HEK293 (cell line): Measurements from ENCODE around the gene SRGAP2C.
A peak's percentile ranks its signal among the peaks of the same experiment; 100 is the strongest.
"Not testable (repeated sequence)": the region's sequence is repeated elsewhere in the genome, so short reads cannot be mapped to it uniquely, and the experiment has no call there.

Experiments used
- CTCF ChIA-PET: fragments of 350-600 bp; formaldehyde crosslinking; extraction: SDS; loops from one replicate; lab custom pipeline; 2021; ENCODE audit warnings: antibody characterized with exemption; lab: Yijun Ruan, JAX
- POLR2A ChIA-PET: fragments of 300-600 bp; formaldehyde crosslinking; extraction: SDS; loops from one replicate; lab custom pipeline; 2020; ENCODE audit warnings: antibody characterized with exemption, inconsistent platforms; lab: Yijun Ruan, JAX
- H3K27ac ChIP-seq: fragments of 200-500 bp; sonication (Bioruptor generic); 2 replicates; pipeline ENCODE4 v1.5.1; 2014; ENCODE audit warnings: low read depth, low read length, control low read depth, inconsistent platforms; ENCODE audit errors: extremely low read depth
- H3K36me3 ChIP-seq, 2 experiments: fragments of 200-500 bp in 1 of 2; sonication (Bioruptor generic) in 1 of 2; 1 replicate in 1 of 2; 2 replicates in 1 of 2; pipeline ENCODE4 v1.5.1; 2014 to 2017; ENCODE audit warnings: inconsistent platforms in 2 of 2, low read length in 2 of 2; ENCODE audit not compliant: control insufficient read depth in 2 of 2, insufficient read depth in 1 of 2
- H3K4me1 ChIP-seq: fragments of 200-500 bp; sonication (Bioruptor generic); 2 replicates; pipeline ENCODE4 v1.5.1; 2014; ENCODE audit warnings: mild to moderate bottlenecking, low read length, inconsistent platforms; ENCODE audit not compliant: control insufficient read depth, insufficient read depth
- H3K4me3 ChIP-seq: 2 replicates; pipeline ENCODE4 v1.5.1; 2011; ENCODE audit warnings: low read depth, mild to moderate bottlenecking, control low read depth, low read length, moderate library complexity
- H3K9me3 ChIP-seq: fragments of 200-500 bp; sonication (Bioruptor generic); 2 replicates; pipeline ENCODE4 v1.5.1; 2014; ENCODE audit warnings: low read depth, low read length, inconsistent platforms; ENCODE audit not compliant: control insufficient read depth, insufficient read depth
- TF ChIP-seq, protein P1 (sequence below): fragments of 450-650 bp; formaldehyde crosslinking; IDR thresholded peaks from 2 replicates; pipeline ENCODE4 v1.5.1; 2016; ENCODE audit warnings: missing biosample characterization, missing genetic modification characterization

The SRGAP2C gene

DNA sequence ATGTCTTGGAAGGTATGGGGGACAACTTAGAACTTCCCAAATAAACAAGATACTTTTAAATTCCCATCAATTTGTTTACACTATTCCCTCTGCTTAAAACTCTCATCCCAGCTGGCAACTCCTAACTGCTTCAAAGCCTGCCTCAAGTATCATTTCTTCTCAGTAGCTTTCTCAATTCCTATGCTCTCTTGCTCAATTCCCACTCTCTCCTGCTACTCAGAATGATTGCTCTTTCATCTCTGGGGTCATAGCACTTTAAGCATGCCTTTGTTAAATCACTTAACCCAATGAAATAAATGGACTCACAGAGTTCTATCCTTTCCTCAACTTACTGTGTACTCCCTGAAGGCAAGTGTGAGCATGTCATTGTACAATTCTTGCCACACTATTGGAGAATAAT lies 19.5 kb upstream of the SRGAP2C start:
- H3K9me3 ChIP-seq, CTCF ChIA-PET, H3K36me3 ChIP-seq, H3K4me3 ChIP-seq, POLR2A ChIA-PET, H3K27ac ChIP-seq, H3K4me1 ChIP-seq: not testable (repeated sequence)

DNA sequence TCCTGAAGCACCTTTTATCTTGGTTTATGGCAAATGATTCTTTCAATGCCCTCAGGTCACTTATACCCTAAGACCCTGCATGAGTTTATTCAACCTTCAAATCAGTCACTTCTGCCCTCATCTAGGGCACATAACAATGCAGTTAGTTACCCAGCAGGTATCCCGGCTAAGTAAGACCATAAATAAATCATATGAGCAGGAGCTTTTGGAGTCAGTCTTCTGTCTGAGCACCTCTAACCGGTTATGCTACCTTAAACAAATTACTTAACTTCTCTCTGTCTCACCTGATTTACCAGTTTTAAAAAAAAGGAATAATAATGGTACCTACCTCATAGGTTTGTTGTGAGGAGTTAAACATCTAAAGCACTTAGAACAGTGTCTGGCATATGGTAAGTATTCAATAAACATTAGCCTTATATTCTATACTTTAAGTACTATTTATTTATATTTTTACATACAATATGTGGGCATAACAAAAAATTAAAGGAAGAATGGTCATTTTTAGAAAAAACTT lies 17.5 kb upstream of the SRGAP2C start:
- H3K4me3 ChIP-seq, CTCF ChIA-PET, POLR2A ChIA-PET, H3K4me1 ChIP-seq, H3K9me3 ChIP-seq, H3K27ac ChIP-seq, H3K36me3 ChIP-seq: not testable (repeated sequence)

DNA sequence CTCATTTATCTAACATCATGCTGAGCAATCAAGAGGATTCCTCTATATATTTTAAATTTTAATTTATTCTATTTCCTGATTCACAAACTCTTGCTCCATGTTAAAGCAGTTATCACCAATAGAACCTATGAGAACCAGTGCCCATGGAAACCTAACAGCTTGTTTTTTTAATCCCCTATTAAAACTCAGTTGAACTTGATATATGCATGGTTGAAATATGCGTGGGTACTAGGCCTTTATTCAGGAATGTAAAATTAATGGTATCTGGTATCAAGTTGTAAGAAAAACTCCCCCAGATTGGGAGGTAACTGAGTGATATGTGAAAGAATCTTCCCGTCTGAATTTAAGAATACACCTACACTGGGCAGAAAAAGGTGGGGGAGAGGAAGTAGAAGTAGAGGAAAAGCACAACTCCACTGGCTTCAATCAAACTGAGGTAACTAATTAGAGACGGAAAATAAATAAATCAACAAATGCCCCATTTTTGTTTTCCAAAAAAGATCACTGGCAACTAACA lies 16.6 kb upstream of the SRGAP2C start:
- H3K36me3 ChIP-seq, H3K9me3 ChIP-seq, POLR2A ChIA-PET, H3K4me3 ChIP-seq, H3K27ac ChIP-seq, CTCF ChIA-PET, H3K4me1 ChIP-seq: not testable (repeated sequence)

DNA sequence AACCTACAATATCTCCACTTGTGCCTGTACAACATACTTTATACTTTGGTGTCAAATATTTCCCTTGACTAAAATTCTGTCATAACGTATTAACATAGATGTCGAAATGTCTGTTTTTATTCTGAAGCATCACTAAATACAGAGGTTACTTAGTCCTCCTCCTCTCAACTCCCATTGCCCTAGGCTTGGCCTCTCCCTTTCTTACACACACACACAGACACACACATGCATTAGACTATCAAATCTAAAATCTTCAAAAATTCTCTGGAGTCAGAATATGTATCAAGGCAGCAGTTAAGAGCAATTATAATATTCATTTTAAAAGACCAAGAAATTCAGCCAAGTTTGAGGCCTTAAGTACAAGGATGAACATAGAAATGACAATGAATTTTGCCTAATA lies 8.1 kb upstream of the SRGAP2C start:
- H3K36me3 ChIP-seq, POLR2A ChIA-PET, H3K4me1 ChIP-seq, H3K9me3 ChIP-seq, H3K4me3 ChIP-seq, CTCF ChIA-PET, H3K27ac ChIP-seq: not testable (repeated sequence)

DNA sequence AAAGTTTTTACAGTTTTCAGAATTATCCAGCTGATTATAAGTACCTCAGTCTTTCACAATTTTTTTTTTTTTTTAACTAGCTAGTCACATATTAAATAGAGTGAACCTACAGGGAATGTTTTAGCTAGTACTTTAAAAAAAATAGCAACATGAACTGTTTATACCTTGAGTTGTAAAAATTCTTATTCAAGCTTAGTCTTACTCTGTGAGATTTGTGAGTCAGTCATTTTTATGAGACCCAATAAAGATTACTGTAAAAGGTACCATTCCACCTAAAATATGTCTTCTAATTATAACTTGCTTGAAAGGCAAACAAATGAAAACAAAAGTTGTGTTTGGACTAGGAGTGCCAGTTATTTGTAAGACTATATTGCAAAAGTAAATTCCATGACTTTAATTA lies 6.6 kb upstream of the SRGAP2C start:
- H3K4me1 ChIP-seq, H3K36me3 ChIP-seq, CTCF ChIA-PET, H3K9me3 ChIP-seq, H3K4me3 ChIP-seq, H3K27ac ChIP-seq, POLR2A ChIA-PET: not testable (repeated sequence)

DNA sequence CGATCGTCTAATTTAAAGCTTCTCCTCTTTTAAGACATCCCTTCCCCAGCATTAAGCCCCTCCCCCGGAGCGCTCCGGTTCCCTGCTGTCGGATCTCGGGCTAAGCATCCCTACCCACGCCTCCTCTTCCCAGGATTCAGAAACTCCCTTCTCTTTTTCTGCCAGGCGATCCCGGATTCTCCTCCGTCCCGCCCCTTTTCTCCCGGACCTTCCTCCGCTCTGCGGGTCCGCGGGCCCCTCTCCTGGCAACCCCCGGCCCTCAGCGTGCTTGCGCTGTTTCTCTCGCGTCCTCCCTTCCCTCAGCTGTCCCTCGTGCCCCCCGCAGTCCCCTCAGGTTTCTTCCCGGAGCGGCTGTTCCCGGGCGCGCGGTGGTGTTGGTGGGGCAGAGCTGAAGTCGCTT lies 908 bp upstream of the SRGAP2C start:
- H3K9me3 ChIP-seq, H3K4me1 ChIP-seq, CTCF ChIA-PET, H3K27ac ChIP-seq, H3K36me3 ChIP-seq, POLR2A ChIA-PET: not testable (repeated sequence)
- H3K4me3 ChIP-seq: peak overlapping the region; percentile 47

DNA sequence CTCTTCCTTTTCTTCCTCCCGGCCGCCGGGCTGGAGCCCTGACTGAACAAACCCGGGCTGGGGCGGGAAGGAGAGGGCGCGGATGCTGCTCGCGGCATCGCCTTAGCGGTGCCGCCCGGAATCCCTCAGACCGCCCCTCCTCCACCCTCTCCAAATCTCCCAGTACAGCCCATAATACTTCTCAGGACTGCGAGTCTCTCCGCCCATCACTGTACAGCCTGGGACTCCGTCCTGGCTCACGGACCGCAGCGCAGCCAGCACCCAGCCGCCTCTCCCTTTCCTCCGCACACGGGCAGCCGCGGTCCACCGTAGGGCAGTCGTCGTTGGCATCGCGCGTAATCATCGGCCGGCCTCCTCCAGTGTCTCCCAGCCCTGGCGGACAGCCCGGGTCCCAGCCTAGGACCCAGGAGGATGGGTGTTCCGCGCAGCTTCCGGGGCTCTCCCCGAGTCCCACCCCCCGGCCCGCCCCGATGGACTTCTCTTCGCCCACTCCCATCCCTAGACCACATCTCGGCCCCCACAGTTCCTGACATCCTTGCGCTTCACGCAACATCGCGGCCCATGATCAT lies 449 bp downstream of the SRGAP2C start:
- TF ChIP-seq, protein P1, sequence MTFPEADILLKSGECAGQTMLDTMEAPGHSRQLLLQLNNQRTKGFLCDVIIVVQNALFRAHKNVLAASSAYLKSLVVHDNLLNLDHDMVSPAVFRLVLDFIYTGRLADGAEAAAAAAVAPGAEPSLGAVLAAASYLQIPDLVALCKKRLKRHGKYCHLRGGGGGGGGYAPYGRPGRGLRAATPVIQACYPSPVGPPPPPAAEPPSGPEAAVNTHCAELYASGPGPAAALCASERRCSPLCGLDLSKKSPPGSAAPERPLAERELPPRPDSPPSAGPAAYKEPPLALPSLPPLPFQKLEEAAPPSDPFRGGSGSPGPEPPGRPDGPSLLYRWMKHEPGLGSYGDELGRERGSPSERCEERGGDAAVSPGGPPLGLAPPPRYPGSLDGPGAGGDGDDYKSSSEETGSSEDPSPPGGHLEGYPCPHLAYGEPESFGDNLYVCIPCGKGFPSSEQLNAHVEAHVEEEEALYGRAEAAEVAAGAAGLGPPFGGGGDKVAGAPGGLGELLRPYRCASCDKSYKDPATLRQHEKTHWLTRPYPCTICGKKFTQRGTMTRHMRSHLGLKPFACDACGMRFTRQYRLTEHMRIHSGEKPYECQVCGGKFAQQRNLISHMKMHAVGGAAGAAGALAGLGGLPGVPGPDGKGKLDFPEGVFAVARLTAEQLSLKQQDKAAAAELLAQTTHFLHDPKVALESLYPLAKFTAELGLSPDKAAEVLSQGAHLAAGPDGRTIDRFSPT (tag by site-specific recombination): 0 out of 2 replicates have a peak, but pooled peaks have one; percentile 36
- TF ChIP-seq, all 188 proteins: peak for 1; not testable (repeated sequence) for 187
- CTCF ChIA-PET, H3K4me1 ChIP-seq, POLR2A ChIA-PET, H3K36me3 ChIP-seq, H3K9me3 ChIP-seq: not testable (repeated sequence)
- peak overlapping the region; percentile 53 for H3K4me3 ChIP-seq
- 0 out of 2 replicates have a peak overlapping the region, but pooled peaks have one; percentile 10 for H3K27ac ChIP-seq

DNA sequence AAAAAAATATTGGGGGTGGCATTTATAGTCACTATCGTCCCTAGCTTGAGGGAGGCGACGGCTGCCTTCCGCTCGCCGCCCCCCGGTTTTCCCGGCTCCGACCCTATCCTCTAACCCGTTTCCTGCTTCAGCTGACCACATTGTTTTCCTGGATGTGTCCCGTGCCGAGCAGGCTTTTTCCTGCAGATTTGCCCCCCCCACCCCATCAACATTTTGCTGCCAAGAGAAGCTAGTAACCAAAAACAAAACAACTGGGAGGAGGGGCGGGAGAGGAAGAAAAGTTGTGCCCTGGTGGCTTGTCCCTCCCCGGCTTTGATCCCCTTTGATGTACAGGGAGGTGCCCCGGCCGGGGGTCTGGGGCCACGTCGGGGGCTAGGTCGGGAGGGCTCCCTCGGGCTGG lies 1.4 kb downstream of the SRGAP2C start:
- H3K9me3 ChIP-seq, CTCF ChIA-PET, POLR2A ChIA-PET, H3K4me1 ChIP-seq, H3K36me3 ChIP-seq, H3K27ac ChIP-seq: not testable (repeated sequence)
- peak overlapping the region; percentile 37 for H3K4me3 ChIP-seq

DNA sequence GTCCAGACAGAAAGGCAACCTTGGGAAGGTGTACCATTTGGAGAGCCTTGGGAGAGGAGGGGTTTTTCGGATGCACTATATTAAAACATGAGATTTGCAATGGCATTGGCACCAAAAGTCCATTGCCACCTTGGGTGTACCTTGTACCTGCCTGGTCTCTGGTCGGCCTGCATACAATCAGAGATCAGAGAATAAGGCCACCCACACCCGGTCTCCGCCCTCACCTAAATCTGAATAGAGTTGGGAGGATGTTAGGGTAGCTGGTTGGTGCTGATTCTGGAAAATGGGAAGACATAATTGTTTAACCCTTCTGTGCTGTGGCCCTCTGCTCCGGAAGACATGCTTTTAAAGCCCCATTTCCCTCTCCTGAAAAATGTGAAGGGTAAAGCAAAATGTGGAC lies 3.1 kb downstream of the SRGAP2C start:
- CTCF ChIA-PET, H3K36me3 ChIP-seq, H3K9me3 ChIP-seq, POLR2A ChIA-PET, H3K4me1 ChIP-seq, H3K27ac ChIP-seq: not testable (repeated sequence)
- H3K4me3 ChIP-seq: peak overlapping the region; percentile 25

DNA sequence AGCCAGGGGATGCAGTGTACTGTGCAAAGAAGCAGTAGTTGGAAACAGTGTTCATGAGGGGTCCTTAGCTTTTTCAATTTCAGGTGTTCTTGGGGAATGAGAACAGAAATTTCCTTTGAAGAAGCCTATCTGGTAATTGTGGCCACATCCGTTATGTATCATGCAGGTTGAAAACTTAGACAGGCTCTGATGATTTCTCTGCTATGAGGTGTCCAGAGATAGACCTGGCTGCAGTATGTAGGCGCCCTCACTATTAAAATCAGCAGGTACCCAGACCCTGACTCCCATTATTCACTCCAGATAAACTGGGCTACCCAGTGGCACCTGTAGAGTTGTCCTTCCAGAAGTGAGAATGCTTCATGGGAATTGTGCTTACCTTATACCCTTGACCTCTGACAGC lies 7.7 kb downstream of the SRGAP2C start:
- CTCF ChIA-PET, POLR2A ChIA-PET: not testable (repeated sequence)

More for the DNA sequence above, 7.7 kb downstream of the SRGAP2C start:
- H3K4me1 ChIP-seq, H3K4me3 ChIP-seq, H3K9me3 ChIP-seq, H3K27ac ChIP-seq, H3K36me3 ChIP-seq: not testable (repeated sequence)
